IPS-NIHi7 (cell line): ENCODE results near the gene ORM2.
A peak's percentile ranks its signal among the peaks of the same experiment; 100 is the strongest.

Experiments
- DNase-seq: peaks from one replicate; pipeline ENCODE4 v3.0.0; 2012; ENCODE audit warnings: mixed read lengths; ENCODE audit errors: extremely low spot score

ORM2 gene

DNA sequence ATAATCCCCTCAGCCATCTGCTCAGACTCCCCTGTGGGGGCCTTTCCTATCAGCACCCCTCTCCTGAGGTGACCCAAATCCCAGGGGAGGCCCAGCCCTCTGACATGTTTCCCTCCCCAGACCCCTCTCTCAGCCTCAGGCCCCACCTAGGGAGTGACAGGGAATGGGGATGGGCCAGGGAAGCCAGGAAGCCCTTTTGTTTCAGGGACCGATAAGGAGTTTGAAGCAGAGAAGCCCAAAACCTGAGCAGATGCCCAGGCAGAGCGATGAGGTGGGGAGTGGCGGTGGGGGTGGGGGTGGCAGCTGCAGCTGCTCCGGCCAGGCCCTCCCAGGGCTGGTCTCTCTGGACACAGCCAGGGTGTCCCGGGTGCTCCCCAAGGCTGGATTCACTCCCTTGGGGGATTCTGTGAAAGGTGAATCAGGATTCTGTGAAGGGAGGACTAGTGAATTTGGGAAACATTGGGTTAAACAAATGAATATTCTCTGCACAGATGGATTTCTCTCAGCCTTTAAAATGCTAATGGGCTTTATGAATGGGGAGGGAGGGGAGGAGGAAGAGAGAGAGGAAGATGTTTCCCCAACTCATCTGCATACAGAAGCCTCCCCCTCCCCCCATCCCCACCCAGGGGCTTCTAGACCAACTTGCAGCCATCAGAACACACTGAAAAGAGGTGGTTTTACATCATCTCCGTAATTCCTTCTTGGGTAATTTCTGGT is 40.7 kb downstream of the ORM2 start:
- DNase-seq = peak; percentile 69

DNA sequence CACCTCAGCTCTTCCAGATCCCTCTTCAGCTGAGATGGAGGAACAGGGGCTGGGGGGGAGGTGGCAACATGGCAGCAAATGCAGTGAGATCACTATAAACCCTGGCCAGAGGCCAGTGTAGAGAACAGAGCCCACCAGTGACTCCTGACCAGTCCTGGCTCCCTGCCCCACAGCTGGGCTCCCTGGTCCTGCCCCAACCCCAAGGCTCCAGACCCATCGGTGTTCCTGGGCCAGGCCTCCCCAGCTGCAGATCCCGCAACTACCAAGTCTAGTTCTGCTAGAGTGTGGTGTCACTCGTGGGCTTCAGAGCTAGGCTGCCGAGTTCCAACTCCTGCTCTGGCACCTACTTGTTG is 41.3 kb downstream of the ORM2 start:
- no peak for DNase-seq

DNA sequence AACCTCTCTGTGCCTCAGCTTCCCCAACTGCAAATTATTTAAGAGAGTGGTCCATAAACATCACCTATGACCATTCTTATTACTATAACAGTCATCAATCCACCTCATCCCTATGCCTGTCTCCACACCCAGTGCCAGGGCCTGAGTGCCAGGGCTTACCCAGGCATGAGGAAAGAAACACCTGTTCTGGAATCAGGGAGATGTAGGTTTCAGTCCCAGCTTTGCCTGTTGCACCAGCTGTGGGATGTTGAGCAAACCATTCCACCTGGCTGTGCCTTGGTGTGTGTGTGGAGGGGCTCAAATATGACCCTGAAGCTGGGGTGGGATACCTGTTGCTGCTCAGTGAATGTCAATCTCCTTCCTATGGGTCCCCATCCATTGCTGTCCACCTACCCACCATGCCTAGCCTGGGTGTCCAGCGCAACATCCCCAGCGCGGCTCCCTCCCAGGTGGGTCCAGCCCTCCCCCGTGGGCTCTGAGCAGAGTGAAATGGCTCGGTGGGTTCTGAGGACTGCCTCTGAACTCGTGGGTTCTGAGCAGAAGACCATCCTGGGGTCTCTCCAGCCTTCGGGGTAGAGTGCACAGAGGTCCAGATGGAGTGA is 41.8 kb downstream of the ORM2 start:
- DNase-seq = no peak

DNA sequence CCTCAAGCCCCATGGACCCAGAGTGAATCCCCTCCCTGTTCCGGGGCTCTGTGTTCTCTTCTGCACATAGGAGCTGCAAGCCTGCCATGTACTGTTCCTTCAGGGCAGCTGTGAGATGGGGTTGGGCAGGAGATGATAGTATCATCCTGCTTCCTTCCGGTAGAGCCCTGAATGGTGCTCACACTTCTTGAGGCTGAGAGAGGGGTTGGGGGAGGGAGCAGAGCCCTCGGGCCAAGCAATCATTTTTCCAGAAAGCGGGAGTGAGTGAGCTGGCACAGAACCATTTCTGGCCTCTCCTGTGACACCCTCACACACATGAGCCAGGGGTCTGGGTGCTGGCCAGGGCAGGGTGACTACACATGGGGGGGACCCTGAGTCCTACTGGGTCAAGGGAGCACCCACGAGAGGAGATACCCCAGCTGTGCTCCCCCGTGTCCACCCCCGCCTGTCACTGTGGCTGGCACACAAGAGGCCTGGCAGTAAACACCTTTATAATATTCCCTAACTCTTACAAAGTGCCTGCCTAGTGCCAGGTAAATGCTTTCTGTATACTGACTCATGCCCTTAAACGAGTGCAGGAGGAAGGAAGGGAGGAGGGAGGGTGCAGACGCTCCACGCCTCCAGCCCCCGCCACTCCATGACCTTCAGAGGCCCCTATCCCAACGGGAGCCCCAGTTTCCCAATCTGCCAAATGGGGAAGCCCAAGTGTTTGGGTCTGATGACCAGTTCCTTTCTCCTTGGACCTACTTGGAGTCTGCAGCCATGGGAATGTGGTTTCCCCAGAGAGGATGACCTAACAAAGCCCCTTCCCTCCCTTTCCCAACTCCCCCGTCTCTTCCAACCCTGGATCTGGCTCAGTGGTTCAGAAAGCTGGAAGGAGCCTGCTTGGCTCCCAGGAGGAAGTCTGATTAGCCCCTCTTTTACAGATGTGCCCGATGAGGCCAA is 42.6 kb downstream of the ORM2 start:
- DNase-seq = no peak

DNA sequence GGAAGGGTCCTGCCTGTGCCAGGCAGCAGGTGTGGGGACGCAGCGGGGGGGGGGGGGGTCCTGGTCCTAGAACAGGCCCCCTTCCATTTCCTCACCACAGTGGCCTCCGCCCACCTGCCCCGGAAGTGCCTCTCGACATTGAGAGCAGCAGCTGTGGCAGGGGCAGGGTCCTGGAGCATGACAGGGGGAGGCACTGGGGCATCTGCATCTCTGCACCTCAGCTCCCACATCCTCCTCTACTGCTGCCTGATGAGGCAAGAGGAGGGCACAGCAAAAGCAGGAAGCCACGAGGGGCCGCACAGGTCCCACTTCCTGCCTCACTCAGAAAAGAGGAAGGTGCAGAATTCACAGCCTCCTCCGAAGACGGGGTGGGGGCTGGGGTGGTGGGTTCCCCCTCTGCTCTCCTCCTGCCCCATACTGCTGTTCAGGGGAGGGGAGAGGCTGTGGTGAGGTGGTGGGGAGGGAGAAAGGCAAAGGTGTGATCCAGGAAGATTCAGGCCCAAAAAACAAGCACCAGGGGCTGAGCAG is 43.3 kb downstream of the ORM2 start:
- DNase-seq = no peak

DNA sequence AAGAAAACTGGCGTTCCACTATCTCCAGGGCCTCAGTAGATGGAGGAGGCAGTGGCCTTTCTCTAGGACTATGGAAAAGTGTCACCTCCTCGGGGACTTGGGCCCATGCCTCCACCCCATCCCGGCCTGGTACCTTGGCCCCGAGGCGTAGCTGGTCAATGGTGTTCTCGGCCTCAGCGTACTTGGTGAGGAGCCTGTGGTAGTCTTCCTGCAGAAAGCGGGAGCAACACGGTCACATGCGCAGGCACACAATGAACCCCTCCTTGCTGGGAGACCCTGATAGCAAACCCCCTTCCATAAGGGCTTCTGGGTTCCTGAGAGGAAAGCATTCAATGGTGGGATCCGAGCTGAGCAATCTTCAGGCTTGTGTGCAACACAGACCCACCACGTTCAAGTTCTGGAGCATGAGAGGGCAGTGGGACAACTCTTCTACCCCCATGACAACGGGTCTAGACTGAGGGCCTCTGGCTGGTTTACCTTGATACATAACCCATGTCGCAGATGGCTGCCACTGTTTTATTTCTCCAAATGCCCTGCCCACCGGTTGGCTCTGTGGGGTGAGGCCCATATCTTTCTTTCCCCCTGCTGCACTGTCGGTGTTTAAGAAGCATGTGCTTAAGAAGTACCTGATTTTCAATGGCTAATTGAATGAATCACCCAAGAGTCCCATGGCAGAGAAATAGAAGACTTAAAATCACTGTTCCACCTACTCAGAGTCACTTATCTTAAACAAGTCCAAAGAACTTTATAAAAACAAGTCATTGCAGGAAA is 44.5 kb downstream of the ORM2 start:
- DNase-seq = no peak

DNA sequence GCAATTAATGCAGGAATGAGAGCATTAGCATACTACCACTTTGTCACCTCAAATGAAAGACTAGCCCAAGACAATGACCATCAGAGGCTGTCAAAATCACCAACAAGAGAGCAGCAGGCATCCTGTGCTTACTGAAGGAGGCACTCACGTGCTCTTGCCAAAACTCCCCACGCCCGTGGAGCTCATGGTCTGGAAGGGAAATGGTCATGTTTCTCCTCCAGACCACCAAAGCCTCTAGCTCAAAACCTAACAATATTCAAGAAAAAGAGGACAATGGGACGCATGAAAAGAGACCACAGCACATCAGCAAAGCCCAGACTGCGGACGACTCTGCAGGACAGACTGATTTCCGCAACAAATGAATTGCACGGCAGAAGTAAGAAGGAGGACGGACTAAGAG is 45.3 kb downstream of the ORM2 start:
- no peak for DNase-seq

DNA sequence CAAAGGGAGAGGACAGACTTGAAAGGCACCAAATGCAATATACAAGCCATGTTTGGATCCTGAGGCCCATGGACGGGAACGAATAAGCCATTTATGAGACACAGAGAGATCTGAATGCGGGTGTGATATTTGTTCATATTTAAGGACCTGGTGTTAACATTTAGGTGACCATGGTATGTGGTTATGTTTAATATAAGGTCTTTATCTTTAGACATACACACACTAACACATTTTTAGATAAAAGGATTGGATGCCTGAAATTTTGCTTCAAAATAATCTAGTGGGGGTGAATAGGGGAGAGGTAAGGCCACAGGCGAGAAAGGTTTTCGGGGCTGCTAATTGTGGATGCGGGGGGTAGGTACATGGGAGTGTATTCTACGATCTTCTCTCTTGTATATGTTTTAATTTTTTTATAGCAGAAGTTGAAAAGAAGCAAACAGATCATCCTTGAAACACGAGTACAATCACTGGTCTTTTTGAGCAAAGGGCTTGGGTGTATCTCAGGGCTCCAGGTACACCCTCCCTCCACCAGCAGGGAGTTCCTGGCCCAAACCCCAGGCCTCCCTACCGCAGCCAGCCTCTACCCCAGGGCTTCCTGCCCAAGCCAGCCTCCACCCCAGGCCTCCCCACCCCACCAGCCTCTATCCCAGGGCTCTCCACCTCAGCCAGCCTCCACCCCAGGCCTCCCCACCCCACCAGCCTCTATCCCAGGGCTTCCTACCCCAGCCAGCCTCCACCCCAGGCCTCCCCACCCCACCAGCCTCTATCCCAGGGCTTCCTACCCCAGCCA is 45.9 kb downstream of the ORM2 start:
- DNase-seq = no peak

DNA sequence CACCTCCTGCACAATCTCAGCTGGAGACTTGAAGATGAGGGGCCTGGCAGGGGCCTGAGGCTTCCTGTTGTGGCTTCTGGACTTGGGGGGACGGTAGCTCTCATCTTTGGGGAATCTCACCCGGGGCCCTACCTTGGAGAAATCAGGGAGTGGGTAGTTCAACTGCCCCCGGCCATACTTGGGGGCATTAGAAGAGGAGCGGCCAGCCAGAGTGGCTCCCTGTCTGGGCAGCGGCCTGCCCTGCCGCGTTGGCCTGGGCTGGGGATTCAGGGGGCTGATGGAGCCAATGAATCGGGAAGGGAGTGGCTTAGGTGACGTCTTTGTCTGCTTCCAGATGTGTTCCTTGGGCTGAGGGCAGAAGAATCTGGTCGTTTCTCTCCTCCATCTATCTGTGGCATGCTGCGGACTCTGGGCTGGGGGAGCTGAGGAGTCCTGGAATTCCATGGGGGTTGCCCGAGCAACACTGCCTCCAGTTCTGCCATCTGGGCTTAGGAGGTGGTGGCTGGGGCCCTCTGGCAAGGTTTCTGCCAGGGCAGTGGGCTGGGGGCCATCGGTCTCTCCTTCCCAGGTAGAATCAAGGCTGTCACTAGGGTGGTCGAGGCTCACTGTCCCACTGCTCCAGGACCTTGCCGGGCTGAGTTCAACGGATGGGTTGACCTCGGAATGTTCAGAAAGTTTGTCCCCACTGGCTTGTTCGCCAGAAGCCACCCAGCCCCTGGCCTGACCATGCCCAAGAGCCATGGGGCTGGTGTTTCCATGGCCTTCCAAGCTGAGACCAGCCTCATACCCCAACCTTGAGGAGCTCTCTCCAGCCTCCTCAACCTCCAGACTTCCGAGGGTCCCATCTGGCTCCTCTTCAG is 47.1 kb downstream of the ORM2 start:
- DNase-seq = no peak

DNA sequence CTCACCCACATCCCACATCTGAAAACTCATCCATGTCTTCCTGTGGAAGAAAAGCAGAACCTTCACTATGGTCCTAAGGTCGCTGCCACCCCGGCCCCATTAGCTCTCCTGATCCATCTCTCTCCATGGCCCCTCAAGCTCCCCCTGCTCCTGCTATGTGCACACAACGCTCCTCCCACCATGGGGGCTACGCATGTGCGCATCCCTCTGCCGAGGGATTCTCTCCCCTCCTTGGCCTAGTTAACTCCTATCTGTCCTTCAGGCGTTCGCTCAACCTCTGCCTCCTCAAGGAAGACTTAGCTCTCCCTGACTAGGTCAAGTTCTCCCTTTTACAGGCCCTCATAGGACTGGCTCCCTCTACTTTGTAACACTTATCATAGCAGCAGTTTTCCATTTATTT is 48.3 kb downstream of the ORM2 start:
- DNase-seq = no peak

DNA sequence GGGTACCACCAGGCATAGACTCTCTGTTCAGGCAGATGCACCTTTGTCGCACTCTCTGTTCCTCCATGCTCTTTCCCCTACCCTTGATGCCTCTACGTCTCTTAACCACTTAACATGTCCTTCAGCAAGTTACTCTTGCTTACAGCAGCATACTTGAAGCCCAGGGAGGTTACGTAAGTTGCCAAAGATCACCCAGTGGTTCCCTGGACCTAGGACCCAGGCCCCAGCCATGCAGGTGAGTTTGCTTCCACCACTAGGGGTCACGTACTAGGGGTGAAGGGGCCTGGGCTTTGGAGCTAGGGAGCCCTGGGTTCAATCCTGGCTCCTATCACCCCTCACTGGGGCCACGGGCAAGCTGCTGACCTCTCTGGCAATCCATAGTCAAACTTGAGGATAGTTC is 49.2 kb downstream of the ORM2 start:
- DNase-seq = no peak
